Jurkat, Clone E6-1 (cell line): Measurements from ENCODE around the gene ST6GALNAC6.

Experiments used
- DNase-seq: peaks from one replicate; pipeline ENCODE4 v3.0.0-alpha.2; 2011; ENCODE audit warnings: low read depth, low spot score
- H3K4me3 ChIP-seq: 2 replicates; pipeline ENCODE4 v1.5.1; 2011; ENCODE audit warnings: mild to moderate bottlenecking, low read length, control low read depth, moderate library complexity

ST6GALNAC6 gene

DNA sequence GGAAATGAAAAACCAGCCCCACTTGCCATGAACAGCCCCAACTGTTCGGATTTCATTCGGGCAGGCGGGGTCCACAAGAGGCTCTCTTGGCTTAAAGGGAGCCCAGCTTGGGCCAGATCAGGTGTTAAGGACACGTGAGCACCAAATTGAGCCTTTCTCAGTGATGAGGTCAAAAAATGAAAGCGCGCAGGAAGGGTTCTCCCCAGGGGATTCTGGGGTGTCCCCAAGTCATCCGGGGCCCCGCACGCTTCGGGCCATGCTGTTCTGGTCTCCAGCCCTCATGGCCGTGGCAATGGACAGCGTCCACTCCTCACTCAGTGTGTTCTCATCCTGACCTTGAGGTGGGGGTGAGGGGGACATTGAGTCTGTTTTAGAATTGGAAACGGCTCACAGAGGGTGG lies 32.9 kb downstream of the ST6GALNAC6 start:
- H3K4me3 ChIP-seq, result no peak overlapping the region
- no peak for DNase-seq

- peak; percentile 74 for DNase-seq
- H3K4me3 ChIP-seq, result no peak overlapping the region
Measured at GRCh38 chr9:127865645-127866464, 33.5 kb downstream of the ST6GALNAC6 start.

- no peak for DNase-seq
- H3K4me3 ChIP-seq, result no peak overlapping the region
Measured at GRCh38 chr9:127863191-127863621, 36.2 kb downstream of the ST6GALNAC6 start.

- no peak for DNase-seq
- H3K4me3 ChIP-seq, result no peak overlapping the region
Measured at GRCh38 chr9:127862075-127863011, 37.1 kb downstream of the ST6GALNAC6 start.

DNA sequence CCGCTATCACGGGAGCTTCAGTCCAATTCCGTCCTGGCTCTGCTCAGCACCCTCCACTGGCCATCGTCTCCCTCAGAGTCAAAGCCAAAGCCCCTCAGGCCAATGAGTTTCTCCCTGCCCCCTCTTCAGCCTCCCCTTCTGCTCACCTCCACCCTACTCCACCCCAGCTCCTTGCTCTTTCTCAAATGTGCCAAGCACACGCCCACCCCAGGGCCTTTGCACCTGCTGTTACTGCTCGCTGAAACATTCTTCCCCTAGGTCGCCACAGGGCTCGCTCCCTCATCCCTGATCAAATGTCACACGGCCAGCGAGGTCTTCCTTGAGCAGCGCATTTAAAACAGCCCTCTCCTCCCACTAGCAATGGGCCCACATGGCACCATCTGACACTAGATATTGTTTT lies 38.6 kb downstream of the ST6GALNAC6 start:
- no peak for DNase-seq
- H3K4me3 ChIP-seq, result no peak overlapping the region

DNA sequence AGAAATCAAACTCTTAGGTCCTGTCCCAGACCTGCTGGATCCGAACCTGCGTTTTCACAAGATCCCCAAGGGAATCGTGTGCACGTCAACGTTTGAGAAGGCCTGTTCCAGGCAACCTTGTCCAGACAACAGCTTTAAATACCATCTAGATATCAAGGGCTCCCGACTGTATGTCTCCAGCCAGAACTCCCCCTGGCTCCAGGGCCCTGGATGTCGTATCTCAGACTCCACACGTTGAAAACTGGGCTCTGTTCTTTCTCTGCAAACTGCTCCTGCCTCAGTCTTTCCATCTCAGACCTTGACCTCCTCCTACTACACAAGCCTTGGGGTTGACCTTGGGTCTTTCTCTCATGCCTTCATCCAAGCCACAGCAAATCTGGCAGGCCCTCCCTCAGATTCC lies 39.1 kb downstream of the ST6GALNAC6 start:
- no peak for DNase-seq
- H3K4me3 ChIP-seq, result no peak overlapping the region

DNA sequence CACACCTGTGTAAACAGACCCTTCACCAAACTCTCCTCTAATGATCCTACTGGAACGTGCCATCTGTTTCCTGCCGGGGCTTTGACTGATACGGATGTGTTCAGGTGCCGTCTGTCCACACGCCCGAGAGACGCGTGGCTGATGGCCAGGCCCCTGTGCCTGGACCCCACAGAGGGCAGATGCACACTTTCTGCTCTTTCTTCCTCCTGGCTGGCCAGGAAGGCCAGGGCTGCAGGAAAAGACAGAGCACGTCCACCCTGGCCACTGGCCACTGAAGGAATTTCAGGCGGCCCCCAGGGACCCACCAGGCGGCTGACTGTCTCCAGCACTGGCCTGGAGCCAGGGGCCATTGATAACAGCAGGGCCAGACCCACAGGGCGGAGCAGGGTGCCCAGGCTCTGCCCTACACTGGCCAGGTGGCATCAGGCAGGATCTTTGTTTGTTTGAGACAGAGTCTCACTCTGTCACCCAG lies 41.3 kb downstream of the ST6GALNAC6 start:
- DNase-seq, result no peak
- H3K4me3 ChIP-seq, result no peak overlapping the region

- DNase-seq, result no peak
- H3K4me3 ChIP-seq, result no peak overlapping the region
Measured at GRCh38 chr9:127857278-127857677, 42.1 kb downstream of the ST6GALNAC6 start.

DNA sequence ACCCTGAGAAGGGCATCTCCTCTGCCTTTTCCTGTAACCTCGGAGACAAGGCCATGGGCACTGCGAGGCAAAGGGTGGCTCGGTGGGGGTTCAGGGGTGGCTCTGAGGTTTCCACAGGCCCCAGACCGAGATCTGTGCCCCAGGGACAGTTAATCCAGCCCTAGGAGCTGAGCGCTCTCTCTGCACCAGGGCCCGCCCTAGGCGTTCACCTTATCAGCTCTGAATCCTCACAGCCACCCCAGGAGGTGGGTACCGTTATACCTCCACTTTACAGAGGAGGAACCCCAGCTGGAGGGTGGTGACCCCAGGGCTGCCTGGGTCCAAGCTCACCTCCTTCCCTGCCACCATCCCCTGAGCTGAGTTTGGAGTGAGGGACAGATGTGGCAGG lies 42.7 kb downstream of the ST6GALNAC6 start:
- no peak for DNase-seq
- H3K4me3 ChIP-seq, result no peak overlapping the region

GRCh38 chr9:127856094-127856728 lies 43.2 kb downstream of the ST6GALNAC6 start:
- no peak for DNase-seq
- H3K4me3 ChIP-seq, result no peak overlapping the region

DNA sequence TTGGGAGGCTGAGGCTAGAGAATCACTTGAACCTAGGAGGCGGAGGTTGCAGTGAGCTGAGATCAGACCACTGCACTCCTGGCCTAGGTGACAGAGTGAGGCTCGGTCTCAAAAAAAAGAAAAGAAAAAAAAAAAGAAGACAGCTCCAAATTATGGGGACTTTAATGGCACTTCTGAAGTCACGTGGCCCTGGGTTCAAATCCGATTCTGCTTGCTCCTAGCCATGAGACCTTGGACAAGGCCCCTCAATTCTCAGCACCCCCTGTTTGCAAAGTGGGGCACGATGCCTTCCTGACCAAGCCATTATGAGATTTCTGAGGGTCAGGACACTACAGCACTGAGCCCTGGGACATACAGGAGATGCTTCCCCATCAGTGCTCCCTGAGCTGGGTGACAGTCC lies 43.9 kb downstream of the ST6GALNAC6 start:
- H3K4me3 ChIP-seq, result no peak overlapping the region
- no peak for DNase-seq

DNA sequence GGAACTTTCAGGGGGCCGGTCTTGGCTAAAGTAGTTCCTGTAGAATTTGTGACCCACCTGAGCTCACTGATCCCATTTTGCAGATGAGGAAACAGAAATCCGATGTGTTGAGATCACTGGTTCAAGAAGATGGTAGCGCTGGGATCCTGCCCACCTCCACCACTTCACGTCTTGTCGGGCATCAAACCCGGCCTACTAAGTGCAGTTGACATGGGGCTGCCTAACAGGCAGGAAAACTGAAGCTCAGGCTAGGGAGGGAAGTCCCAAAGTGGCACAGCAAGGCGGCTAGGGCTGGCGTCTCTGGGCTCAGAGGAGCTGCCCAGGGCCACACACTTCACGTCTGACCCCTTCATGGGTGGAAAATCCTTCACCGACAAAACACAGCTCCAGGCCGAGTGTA lies 44.4 kb downstream of the ST6GALNAC6 start:
- DNase-seq, result no peak
- H3K4me3 ChIP-seq, result no peak overlapping the region

- H3K4me3 ChIP-seq, result no peak within 1 kb of the TSS
- DNase-seq, result no peak
Measured at GRCh38 chr9:127854184-127854806, 45.1 kb downstream of the ST6GALNAC6 start, which contains the start of gene ENG. Gene ENG (minus strand): TSS chr9:127854658. CDS start chr9:127854355, 303 bp downstream.

DNA sequence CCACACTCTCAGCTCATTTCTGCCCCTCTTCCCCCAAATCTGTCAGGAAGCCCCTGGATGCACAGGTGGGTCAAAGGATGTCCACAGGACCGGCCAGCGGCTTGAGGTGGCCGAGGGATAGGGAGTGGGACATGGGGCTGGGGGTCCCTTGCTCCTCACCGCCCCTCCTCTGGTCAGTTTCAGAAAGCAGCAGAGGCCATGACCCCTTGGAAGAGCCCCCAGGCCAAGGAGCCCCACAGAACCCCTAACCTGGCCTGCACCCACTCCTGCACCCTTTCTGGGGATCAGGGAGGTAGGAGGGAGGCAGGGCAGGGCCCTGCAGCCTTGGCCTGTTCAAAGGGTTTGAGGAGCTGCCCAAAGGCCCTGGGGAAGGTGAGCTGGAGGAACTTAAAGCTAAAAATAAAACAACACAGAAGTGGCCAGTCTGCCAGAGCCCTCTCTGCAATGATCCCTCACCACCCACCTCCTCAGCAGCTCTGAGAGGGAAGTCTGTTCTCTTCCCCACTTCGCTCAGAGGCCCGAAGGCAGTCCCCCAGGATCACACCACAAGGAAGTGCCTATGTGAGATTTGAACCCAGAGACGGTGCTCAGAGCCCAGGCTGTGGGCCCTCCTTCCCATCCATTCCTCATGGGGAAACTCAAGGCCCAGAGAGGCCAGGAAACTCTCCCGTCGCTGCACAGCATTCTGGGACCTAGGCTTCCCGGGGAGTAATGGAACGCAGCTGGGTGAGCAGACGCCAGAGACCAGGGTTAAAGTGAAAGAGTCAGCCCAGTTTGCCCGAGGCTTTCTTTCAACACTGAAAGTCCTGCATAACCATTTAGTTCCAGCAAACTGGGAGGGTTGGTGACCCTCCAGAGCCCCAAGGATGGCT lies 45.9 kb downstream of the ST6GALNAC6 start:
- no peak for DNase-seq
- no peak overlapping the region for H3K4me3 ChIP-seq

GRCh38 chr9:127852829-127853228 lies 46.6 kb downstream of the ST6GALNAC6 start:
- DNase-seq, result no peak

GRCh38 chr9:127850286-127850830 lies 49.0 kb downstream of the ST6GALNAC6 start:
- no peak for DNase-seq
- no peak overlapping the region for H3K4me3 ChIP-seq

More at GRCh38 chr9:127852829-127853228, 46.6 kb downstream of the ST6GALNAC6 start:
- no peak overlapping the region for H3K4me3 ChIP-seq

GRCh38 chr9:127848756-127849504 lies 50.5 kb downstream of the ST6GALNAC6 start:
- no peak overlapping the region for H3K4me3 ChIP-seq
- DNase-seq, result no peak
